ENCODE data around the gene PTPN6. TPM values are rescaled to one million over a fixed set of nuclear protein-coding genes. Genes with fewer than 3 reads are reported as not detected.

The PTPN6 gene
- total and polyA plus RNA-seq, 2 of the 8 experiments (the other 6 are each of a cell fraction or from before 2014, with no cell fraction given), result 16.3 to 28.4 TPM

- Histone ChIP-seq H3K4me3 (ENCODE audit: extremely low read depth in 1 of 4, insufficient read depth in 2 of 4, low read depth in 3 of 4, low read length in 4 of 4) (no peak overlapping the region), H3K4ac (replicated peaks; ENCODE audit: insufficient read length, low read depth, low read length) (no peak overlapping the region), H3K27ac (ENCODE audit: low read depth, low read length) (no peak overlapping the region), H4K91ac (replicated peaks; ENCODE audit: insufficient read length, low read length) (no peak overlapping the region), H4K8ac (ENCODE audit: extremely low read depth, insufficient read depth, low read length) (peak overlapping the region; percentile 41; the same call in 1 of the 2 replicates), H2BK15ac (ENCODE audit: low read length) (no peak overlapping the region), H3K9me3 (ENCODE audit: insufficient read depth in 2 of 2, low read depth in 1 of 2, low read length in 1 of 2) (no peaks in the 10 kb centered on the region), H3K36me3 (ENCODE audit: control insufficient read depth in 2 of 4, insufficient read depth in 4 of 4, low read length in 3 of 4) (peaks cover 16 to 53% (median 32%) of the 10 kb centered on the region in 4 experiments), H2BK20ac (ENCODE audit: low read length) (no peak overlapping the region), H3K27me3 (replicated peaks in 1 of 4; ENCODE audit: control insufficient read depth in 3 of 4, extremely low read depth in 1 of 4, insufficient read depth in 3 of 4, low read length in 3 of 4) (no peaks in the 10 kb centered on the region), H3K9ac (replicated peaks in 1 of 4; ENCODE audit: extremely low read depth in 1 of 4, low read depth in 3 of 4, low read length in 3 of 4) (no peak overlapping the region), H3K79me1 (ENCODE audit: low read depth, low read length) (peaks cover 4% of the 10 kb centered on the region), H2AK5ac (ENCODE audit: low read depth, low read length) (0 out of 2 replicates have a peak overlapping the region, but pooled peaks have one; percentile 19), H3K4me1 (replicated peaks in 1 of 4; ENCODE audit: control insufficient read depth in 3 of 4, insufficient read depth in 4 of 4, low read length in 3 of 4) (peaks cover 0 to 18% (median 9%) of the 10 kb centered on the region in 4 experiments; a peak in 6 of 7 replicates), H4K5ac (ENCODE audit: insufficient read length, low read depth, low read length) (no peak overlapping the region), H2BK120ac (replicated peaks; ENCODE audit: low read depth, low read length) (no peak overlapping the region), H3K23me2 (ENCODE audit: low read depth, low read length) (peaks cover 11% of the 10 kb centered on the region; the same call in 1 of the 2 replicates), H3K23ac (ENCODE audit: insufficient read length) (no peak overlapping the region), H4K20me1 (replicated peaks in 1 of 2; ENCODE audit: control insufficient read depth in 1 of 2, insufficient read depth in 2 of 2, low read length in 2 of 2) (peaks cover 0 to 4% of the 10 kb centered on the region in 2 experiments), H3K56ac (replicated peaks; ENCODE audit: insufficient read length, low read depth, low read length) (no peak overlapping the region), H2AFZ (ENCODE audit: low read length) (no peak overlapping the region), H3K18ac (ENCODE audit: extremely low read depth, low read length) (no peak overlapping the region), H3K14ac (ENCODE audit: insufficient read length) (no peak overlapping the region), H2BK12ac (ENCODE audit: low read depth, low read length) (no peak overlapping the region), H3K79me2 (ENCODE audit: control insufficient read depth in 1 of 2, insufficient read depth in 2 of 2, low read length in 2 of 2) (peaks cover 0 to 9% of the 10 kb centered on the region in 2 experiments; a peak in 1 of 4 replicates), H3K4me2 (ENCODE audit: insufficient read depth in 1 of 2, low read depth in 2 of 2, low read length in 2 of 2) (peak overlapping the region in 1 of 2 experiments; percentile 84; a peak in 1 of 4 replicates), H2BK5ac (ENCODE audit: low read depth, low read length) (no peak overlapping the region)
- no peak for FAIRE-seq
- no peak for TF ChIP-seq NANOG (IDR thresholded peaks at IDR 0.05; ENCODE audit: insufficient read depth, low read depth, low read length, poor library complexity, severe bottlenecking)
- no peak for TF ChIP-seq HDAC6 (IDR thresholded peaks at IDR 0.05; ENCODE audit: low read depth, low read length)
- no peak for TF ChIP-seq SUZ12 (IDR thresholded peaks at IDR 0.05; ENCODE audit: low read length)
- TF ChIP-seq KDM4A (IDR thresholded peaks at IDR 0.05; ENCODE audit: low read depth, low read length, severe bottlenecking), result no peak
- no peak for TF ChIP-seq SIX5 (IDR thresholded peaks at IDR 0.05; ENCODE audit: low read depth, low read length)
- no peak for TF ChIP-seq SAP30 (IDR thresholded peaks at IDR 0.05; ENCODE audit: insufficient read depth, insufficient replicate concordance, low read length)
- no peak for TF ChIP-seq YY1 (IDR thresholded peaks at IDR 0.05; ENCODE audit: low read depth, low read length)
- TF ChIP-seq TCF12 (IDR thresholded peaks at IDR 0.05; ENCODE audit: low read depth, low read length), result no peak
- 93% methylated on average over 11 of the region's 11 CpGs; no CpG with 5 or more reads in 1 of the 2 experiments for WGBS, 2 experiments (ENCODE audit: extremely low coverage in 1 of 2, insufficient coverage in 1 of 2, insufficient read length in 1 of 2, insufficient replicate concordance in 2 of 2, low coverage in 1 of 2, low lambda C conversion rate in 2 of 2, missing lambda C conversion rate in 1 of 2)
- DNase-seq (ENCODE audit: low read depth in 1 of 2, low spot score in 2 of 2), result no peak
- POLR2A ChIA-PET (ENCODE audit: partially characterized antibody), result interaction anchor here (1.1 to 39.6 kb wide), 7 partner anchors 8 to 64 kb away, joined by 3 to 1027 read pairs (median 18); partner anchors contain the start of genes ATN1, C12orf57, LRRC23 and PTPN6
- CTCF ChIA-PET (ENCODE audit: partially characterized antibody), result interaction anchor here (0.7 to 9.3 kb wide), 10 partner anchors 9 to 53 kb away, joined by 3 to 74 read pairs (median 4); partner anchors contain the start of gene LRRC23
These were observed 34.5 kb upstream of the PTPN6 start for GRCh38 chr12:6916426-6917200.
